T-cell (primary cell): Measurements from ENCODE around the gene ERN1. TPM values are rescaled to one million over a fixed set of nuclear protein-coding genes. Genes with fewer than 3 reads are reported as not detected.

Source experiments
- ATAC-seq, 4 experiments: fragments of 200-7000 bp in 3 of 4; fragments of 150-1000 bp in 1 of 4; cut with Tn5 transposase; replicated peaks in 1 of 4; 1 replicate in 3 of 4; 2 replicates in 1 of 4; pipeline ENCODE4 v1.10.0; 2021; ENCODE audit warnings: moderate library complexity in 3 of 4, mild to moderate bottlenecking in 2 of 4, moderate number of reproducible peaks in 1 of 4
- CTCF ChIA-PET, 2 donors: fragments of 300-600 bp; sonication (Branson Sonifier 250); formaldehyde crosslinking; loops; one replicate each; lab custom pipeline; 2022; ENCODE audit warnings: antibody characterized with exemption in 2 of 2; lab: Charles Lee
- POLR2A ChIA-PET, 2 donors: fragments of 300-600 bp; sonication (Branson Sonifier 250); formaldehyde crosslinking; loops; one replicate each; lab custom pipeline; 2022; ENCODE audit warnings: antibody characterized with exemption in 2 of 2; lab: Charles Lee
- DNase-seq, 35 experiments: peaks; one replicate each; pipeline versions ENCODE4 v3.0.0 to v3.0.0-alpha.2; 2013 to 2023
- H3K27ac ChIP-seq: one replicate; pipeline ENCODE4 v1.5.1; 2013; ENCODE audit warnings: low read length
- H3K27me3 ChIP-seq, 2 experiments: replicated peaks in 1 of 2; 1 replicate in 1 of 2; 2 replicates in 1 of 2; pipeline versions ENCODE4 v1.6.1 to v1.7.0; 2013; ENCODE audit warnings: low read length in 1 of 2, mixed read lengths in 1 of 2; ENCODE audit not compliant: control insufficient read depth in 2 of 2, insufficient read depth in 2 of 2; ENCODE audit errors: extremely low read depth in 1 of 2
- H3K36me3 ChIP-seq, 2 donors: 1 replicate in 1 of 2; 2 replicates in 1 of 2; pipeline versions ENCODE4 v1.6.1 to v1.7.0; 2013; ENCODE audit warnings: low read length in 1 of 2; ENCODE audit not compliant: control insufficient read depth in 2 of 2, insufficient read depth in 1 of 2; ENCODE audit errors: extremely low read depth in 1 of 2
- H3K4me1 ChIP-seq, 2 experiments: 1 replicate in 1 of 2; 2 replicates in 1 of 2; pipeline versions ENCODE4 v1.6.1 to v1.7.0; 2013; ENCODE audit warnings: low read length in 2 of 2, mixed read lengths in 1 of 2; ENCODE audit not compliant: insufficient read depth in 2 of 2, control insufficient read depth in 1 of 2; ENCODE audit errors: extremely low read depth in 1 of 2
- H3K4me3 ChIP-seq, 2 donors: 1 replicate in 1 of 2; 2 replicates in 1 of 2; pipeline versions ENCODE4 v1.5.1 to v1.7.0; 2013; ENCODE audit warnings: mild to moderate bottlenecking in 2 of 2, low read length in 1 of 2, moderate library complexity in 1 of 2; ENCODE audit not compliant: control insufficient read depth in 1 of 2; ENCODE audit errors: extremely low read depth in 1 of 2
- H3K9me3 ChIP-seq: 2 replicates; pipeline ENCODE4 v1.7.0; 2013
- H3K27ac Mint-ChIP-seq, 2 donors: one replicate each; pipeline ENCODE4 v1.8.0; 2020 to 2021; ENCODE audit warnings: mild to moderate bottlenecking in 2 of 2, mixed read lengths in 2 of 2
- H3K27me3 Mint-ChIP-seq, 2 donors: one replicate each; pipeline ENCODE4 v1.8.0; 2021 to 2022; ENCODE audit warnings: mixed read lengths in 2 of 2
- H3K36me3 Mint-ChIP-seq: one replicate; pipeline ENCODE4 v1.8.0; 2021; ENCODE audit warnings: mixed read lengths
- H3K4me1 Mint-ChIP-seq, 3 donors: one replicate each; pipeline ENCODE4 v1.8.0; 2020 to 2022; ENCODE audit warnings: mixed read lengths in 3 of 3, mild to moderate bottlenecking in 1 of 3
- H3K4me3 Mint-ChIP-seq, 3 donors: one replicate each; pipeline ENCODE4 v1.8.0; 2020 to 2022; ENCODE audit warnings: mild to moderate bottlenecking in 3 of 3, mixed read lengths in 3 of 3, moderate library complexity in 3 of 3
- H3K9me3 Mint-ChIP-seq, 3 donors: one replicate each; pipeline ENCODE4 v1.8.0; 2020 to 2022; ENCODE audit warnings: mixed read lengths in 3 of 3
- WGBS: methylation state at CpG from one replicate; pipeline ENCODE4 v1.1.5; 2013; ENCODE audit warnings: missing lambda C conversion rate; ENCODE audit not compliant: insufficient coverage; 5-methylcytosine and 5-hydroxymethylcytosine counted together
- total RNA-seq, 35 experiments: library from RNA in 6 of 35; stranded (reverse) in 6 of 35; fragments of 120-200 nt in 1 of 35; gene quantifications; one replicate each; pipeline versions ENCODE4 v1.2.1 to v1.2.4 and lab custom pipeline; 2013 to 2026

ERN1 gene
- total RNA-seq, 5 donors from 2014 or later (not counting 1 experiment from before 2014, with no cell fraction given): 71.2 to 146 (median 112) TPM

DNA sequence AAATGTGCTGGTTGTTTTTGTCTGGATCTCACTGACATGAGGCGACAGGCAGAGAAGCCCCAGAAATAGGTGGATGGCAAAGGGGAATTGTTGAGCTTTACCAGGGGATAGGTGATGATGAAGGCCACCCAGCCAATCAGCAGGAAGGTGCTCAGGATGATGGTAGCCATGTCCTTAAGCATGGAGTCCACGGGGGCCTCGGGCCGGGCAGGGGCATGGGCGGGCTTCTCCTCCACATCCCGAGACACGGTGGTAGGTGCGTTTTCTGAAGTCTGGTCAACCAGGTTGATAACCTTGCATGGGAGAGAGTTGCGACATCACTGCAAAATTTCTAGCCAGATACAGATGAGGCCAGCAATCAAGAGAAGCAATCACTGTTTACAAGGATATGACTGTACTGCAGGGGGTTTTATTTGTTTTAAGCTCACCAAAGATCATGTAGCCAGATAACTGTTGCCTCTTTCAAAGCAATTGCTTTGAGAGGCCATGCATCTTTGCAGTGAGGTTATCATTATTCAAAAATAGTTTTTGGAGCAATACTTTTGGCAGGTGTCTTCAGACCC, 72.2 kb downstream of the ERN1 start:
- H3K4me3 Mint-ChIP-seq: no peak overlapping the region
- H3K27me3 ChIP-seq: no peaks in the 10 kb centered on the region
- H3K4me1 ChIP-seq: peaks cover 3 to 46% of the 10 kb centered on the region in 2 experiments
- 97% methylated on average over 9 of the region's 9 CpGs for WGBS
- no peak for DNase-seq
- no peaks in the 10 kb centered on the region for H3K27me3 Mint-ChIP-seq
- no peaks in the 10 kb centered on the region for H3K9me3 Mint-ChIP-seq
- peaks cover 5 to 71% of the 10 kb centered on the region in 2 donors for H3K36me3 ChIP-seq
- H3K4me3 ChIP-seq: no peak overlapping the region
- ATAC-seq: no peak
- H3K36me3 Mint-ChIP-seq: peaks cover 77% of the 10 kb centered on the region
- no peaks in the 10 kb centered on the region for H3K9me3 ChIP-seq
- ChIA-PET CTCF (interaction anchor here in 1 of 2 donors (0.8 to 1.1 kb wide), 2 partner anchors 16 to 29 kb away, joined by 3 to 5 read pairs; no protein-coding TSS in a partner anchor), POLR2A (interaction anchor here in 1 of 2 donors (1.1 kb wide), 1 partner anchor 76 kb away, joined by 3 read pairs; no protein-coding TSS in a partner anchor)
- peak overlapping the region; percentile 86 to 91 for H3K27ac Mint-ChIP-seq
- H3K27ac ChIP-seq: no peak overlapping the region
- peaks cover 19 to 88% (median 29%) of the 10 kb centered on the region in 3 donors for H3K4me1 Mint-ChIP-seq

DNA sequence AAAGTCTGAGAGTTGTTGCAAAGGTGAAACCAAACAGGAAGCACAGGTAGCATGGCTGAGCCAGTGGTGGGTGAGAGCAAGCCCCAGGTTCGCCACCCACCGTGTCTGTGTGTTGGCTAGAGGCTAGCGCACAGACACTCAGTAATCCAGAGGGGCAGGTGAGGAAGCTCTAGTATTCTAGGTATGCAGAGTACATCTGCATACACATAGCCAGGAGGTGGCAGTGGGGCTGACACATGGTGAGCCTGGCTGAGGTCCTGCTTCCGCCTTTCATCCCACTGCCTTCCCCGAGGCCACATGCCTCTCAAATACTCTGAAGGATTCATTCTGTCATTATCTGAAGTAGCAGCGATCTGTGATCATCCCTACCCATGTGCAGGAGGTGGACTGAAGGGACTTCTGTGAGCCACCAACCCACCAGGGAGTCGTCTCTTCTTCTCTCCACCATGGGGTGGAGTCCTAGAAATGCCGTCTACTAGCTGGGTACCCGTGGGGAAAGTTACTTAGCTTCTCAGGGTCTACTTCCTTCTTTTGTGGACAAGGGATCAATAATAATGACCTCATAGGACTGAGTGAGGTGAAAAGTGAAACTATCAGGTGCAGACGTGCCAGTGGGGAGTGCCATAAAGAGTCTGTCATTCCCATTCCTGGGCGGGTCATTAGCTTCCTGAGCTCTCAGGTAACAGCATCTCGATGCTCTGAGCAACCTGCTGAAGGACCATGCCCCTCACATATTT, 73.5 kb downstream of the ERN1 start:
- peak overlapping the region in 1 of 3 donors; percentile 5 for H3K4me3 Mint-ChIP-seq
- no peaks in the 10 kb centered on the region for H3K9me3 Mint-ChIP-seq
- H3K27ac Mint-ChIP-seq: peak overlapping the region; percentile 86 to 91
- H3K27me3 ChIP-seq: no peaks in the 10 kb centered on the region
- DNase-seq (no peak), ATAC-seq (peak; percentile 22 to 43 (median 38))
- H3K27ac ChIP-seq: peak overlapping the region; percentile 34
- peaks cover 80% of the 10 kb centered on the region for H3K36me3 Mint-ChIP-seq
- peaks cover 9 to 47% of the 10 kb centered on the region in 2 experiments for H3K4me1 ChIP-seq
- H3K9me3 ChIP-seq: no peaks in the 10 kb centered on the region
- 42% methylated on average over 7 of the region's 12 CpGs for WGBS
- no peak overlapping the region for H3K4me3 ChIP-seq
- H3K36me3 ChIP-seq: peaks cover 5 to 74% of the 10 kb centered on the region in 2 donors
- ChIA-PET CTCF (interaction anchor here in 1 of 2 donors (1.1 to 2.2 kb wide), 3 partner anchors 28 to 77 kb away, joined by 4 to 16 read pairs (median 5); no protein-coding TSS in a partner anchor), POLR2A (interaction anchor here (0.5 to 1.0 kb wide), 3 partner anchors 38 to 89 kb away, joined by 3 to 7 read pairs (median 6); no protein-coding TSS in a partner anchor)
- peaks cover 30 to 88% (median 34%) of the 10 kb centered on the region in 3 donors for H3K4me1 Mint-ChIP-seq
- no peaks in the 10 kb centered on the region for H3K27me3 Mint-ChIP-seq

DNA sequence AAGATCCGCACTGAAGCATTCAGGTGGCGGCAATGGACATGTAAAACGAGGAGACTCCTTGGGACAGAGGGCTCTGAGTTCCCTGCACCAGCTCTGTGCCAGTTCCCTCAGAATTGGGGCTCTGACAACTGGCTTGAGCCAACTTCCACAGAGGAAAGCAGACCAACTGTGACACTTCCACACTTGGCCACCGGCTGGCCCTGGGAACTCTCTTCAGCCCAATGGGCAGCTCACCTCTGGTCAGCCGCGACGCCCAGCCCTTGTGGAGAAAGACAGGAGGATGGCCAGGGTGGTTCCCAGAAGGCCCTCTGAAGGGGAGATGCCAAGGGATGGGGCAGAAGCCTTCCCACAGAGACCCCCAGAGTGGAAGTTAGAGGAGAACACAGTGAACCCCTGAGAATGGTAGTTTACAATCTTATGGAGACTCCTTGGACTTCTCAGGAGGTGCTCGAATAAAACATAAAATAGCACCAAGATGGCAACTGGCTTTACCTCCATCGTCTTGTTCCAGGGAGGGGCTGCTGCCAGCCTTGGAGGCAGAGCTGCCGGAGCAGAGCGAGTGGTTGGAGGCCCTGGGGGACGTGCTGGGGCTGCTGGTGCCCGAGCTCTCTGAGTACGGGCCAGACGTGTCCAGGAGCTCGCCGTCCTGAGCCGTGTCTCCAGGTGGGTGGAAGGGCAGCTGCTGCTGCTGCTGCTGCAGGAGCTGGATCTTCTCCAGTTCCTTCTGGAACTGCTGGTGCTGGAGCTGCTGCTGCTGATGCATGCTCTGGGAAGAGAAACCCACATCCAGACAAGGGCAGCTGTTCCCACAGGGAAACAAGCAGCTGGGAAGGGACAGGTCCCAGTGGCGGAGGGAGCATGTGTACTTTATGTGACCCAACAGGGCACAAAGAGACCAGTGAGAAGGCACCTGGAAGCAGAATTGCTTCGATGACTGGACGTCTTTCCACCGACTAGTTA, 74.5 kb downstream of the ERN1 start:
- WGBS: 97% methylated on average over 15 of the region's 22 CpGs
- no peak for DNase-seq
- Histone ChIP-seq H3K27ac (peak overlapping the region; percentile 34), H3K9me3 (no peaks in the 10 kb centered on the region), H3K4me1 (peaks cover 13 to 47% of the 10 kb centered on the region in 2 experiments), H3K36me3 (peaks cover 5 to 71% of the 10 kb centered on the region in 2 donors), H3K4me3 (no peak overlapping the region), H3K27me3 (no peaks in the 10 kb centered on the region)
- ATAC-seq: no peak
- H3K4me3 Mint-ChIP-seq: no peak overlapping the region
- peaks cover 85% of the 10 kb centered on the region for H3K36me3 Mint-ChIP-seq
- H3K27me3 Mint-ChIP-seq: no peaks in the 10 kb centered on the region
- ChIA-PET CTCF (interaction anchor here in 1 of 2 donors (1.3 to 2.2 kb wide), 2 partner anchors 32 to 78 kb away, joined by 4 to 16 read pairs; no protein-coding TSS in a partner anchor), POLR2A (interaction anchor here in 1 of 2 donors (0.6 kb wide), 1 partner anchor 74 kb away, joined by 7 read pairs; no protein-coding TSS in a partner anchor)
- no peaks in the 10 kb centered on the region for H3K9me3 Mint-ChIP-seq
- peaks cover 35 to 88% (median 37%) of the 10 kb centered on the region in 3 donors for H3K4me1 Mint-ChIP-seq
- H3K27ac Mint-ChIP-seq: peak overlapping the region; percentile 86 to 91

DNA sequence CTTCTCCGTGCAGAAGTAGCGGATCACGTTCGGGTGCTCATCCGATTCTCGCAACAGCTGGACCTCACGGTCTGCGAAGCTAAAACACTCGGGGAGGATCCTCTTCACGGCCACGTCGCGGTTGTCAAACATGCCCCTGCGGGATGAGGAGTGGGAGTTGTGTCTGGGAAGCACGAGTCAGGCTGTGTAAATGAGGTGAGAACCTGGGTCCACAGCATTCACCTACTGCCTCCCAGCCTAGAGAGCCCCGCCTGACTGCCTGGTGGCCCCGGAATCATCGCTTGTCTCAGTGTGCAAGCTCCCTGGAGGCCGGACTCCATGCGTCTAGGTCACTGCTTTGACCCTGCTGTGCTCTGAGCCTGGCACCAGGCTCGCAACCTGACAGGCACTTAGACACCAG, 75.6 kb downstream of the ERN1 start:
- CTCF ChIA-PET: interaction anchor here in 1 of 2 donors (1.2 kb wide), 1 partner anchor 26 kb away, joined by 6 read pairs; no protein-coding TSS in a partner anchor
- Mint-ChIP-seq H3K9me3 (no peaks in the 10 kb centered on the region), H3K27me3 (no peaks in the 10 kb centered on the region), H3K4me3 (no peak overlapping the region), H3K27ac (peak overlapping the region; percentile 66 to 80), H3K36me3 (peaks cover 83% of the 10 kb centered on the region), H3K4me1 (peaks cover 39 to 88% (median 45%) of the 10 kb centered on the region in 3 donors)
- WGBS: 96% methylated on average over 16 of the region's 21 CpGs
- POLR2A ChIA-PET: no interaction called here
- H3K36me3 ChIP-seq: peaks cover 6 to 68% of the 10 kb centered on the region in 2 donors
- H3K27ac ChIP-seq: no peak overlapping the region
- no peak for DNase-seq
- no peak for ATAC-seq
- H3K27me3 ChIP-seq: no peaks in the 10 kb centered on the region
- no peak overlapping the region for H3K4me3 ChIP-seq
- H3K9me3 ChIP-seq: no peaks in the 10 kb centered on the region
- H3K4me1 ChIP-seq: peaks cover 17 to 47% of the 10 kb centered on the region in 2 experiments

DNA sequence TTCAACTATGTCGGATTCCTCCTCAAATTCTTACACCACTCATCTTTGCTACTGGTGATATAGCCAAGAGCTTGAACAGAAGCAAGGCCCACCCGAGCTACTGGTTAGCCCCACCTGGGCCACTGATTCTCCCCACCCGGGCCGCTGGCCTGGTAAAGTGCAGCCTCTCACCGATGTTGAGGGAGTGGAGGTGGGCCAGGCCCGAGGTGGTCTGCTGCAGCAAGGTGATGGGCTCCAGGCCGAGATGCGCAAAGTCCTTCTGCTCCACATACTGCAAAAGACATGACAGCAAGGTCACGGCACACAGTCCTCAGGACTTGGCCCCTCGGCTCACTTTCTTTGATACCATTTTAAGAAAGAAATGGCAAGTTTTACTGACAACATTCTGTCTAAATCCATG, 76.8 kb downstream of the ERN1 start:
- H3K4me1 Mint-ChIP-seq: peaks cover 39 to 80% (median 47%) of the 10 kb centered on the region in 3 donors
- Histone ChIP-seq H3K27me3 (no peaks in the 10 kb centered on the region), H3K4me3 (no peak overlapping the region), H3K36me3 (peaks cover 6 to 67% of the 10 kb centered on the region in 2 donors), H3K9me3 (no peaks in the 10 kb centered on the region), H3K4me1 (peaks cover 17 to 52% of the 10 kb centered on the region in 2 experiments), H3K27ac (no peak overlapping the region)
- peaks cover 76% of the 10 kb centered on the region for H3K36me3 Mint-ChIP-seq
- ATAC-seq (no peak), DNase-seq (no peak)
- H3K27me3 Mint-ChIP-seq: no peaks in the 10 kb centered on the region
- H3K4me3 Mint-ChIP-seq: no peak overlapping the region
- no peaks in the 10 kb centered on the region for H3K9me3 Mint-ChIP-seq
- ChIA-PET POLR2A (interaction anchor here (0.6 to 1.0 kb wide), 3 partner anchors 9 to 429 kb away, joined by 3 to 6 read pairs (median 4); no protein-coding TSS in a partner anchor), CTCF (interaction anchor here (0.6 to 1.5 kb wide), 6 partner anchors 21 to 650 kb away, joined by 3 to 6 read pairs (median 4); partner anchors contain the start of gene GH1 (in 1 of the 2))
- WGBS: 94% methylated on average over 8 of the region's 10 CpGs
- peak overlapping the region; percentile 83 to 91 for H3K27ac Mint-ChIP-seq
